MM.1S (cell line): ENCODE data around the gene POLR2E.

Experiments
- CTCF ChIP-seq: fragments of 300-600 bp; sonication (generic); IDR thresholded peaks from 2 replicates; pipeline ENCODE4 v1.5.1; 2016; ENCODE audit warnings: antibody characterized with exemption, low read length, mixed read lengths
- EZH2 ChIP-seq: fragments of 300-600 bp; sonication (generic); optimal IDR thresholded peaks from 2 replicates; pipeline ENCODE3; 2017; ENCODE audit warnings: low read depth, mild to moderate bottlenecking, antibody characterized with exemption, low read length, mixed read lengths
- EZH2phosphoT487 ChIP-seq: fragments of 300-600 bp; sonication (generic); IDR thresholded peaks from 2 replicates; pipeline ENCODE4 v1.6.1; 2018; ENCODE audit warnings: antibody characterized with exemption, low read length

- TF ChIP-seq CTCF (no peak), EZH2 (no peak), EZH2phosphoT487 (no peak)
Observed at GRCh38 chr19:1115646-1116420, 20.7 kb upstream of the POLR2E start.
